ENCODE results near the gene C10orf67.
"Not testable (repeated sequence)": the region's sequence is repeated elsewhere in the genome, so short reads cannot be mapped to it uniquely, and the experiment has no call there.

C10orf67 gene

DNA sequence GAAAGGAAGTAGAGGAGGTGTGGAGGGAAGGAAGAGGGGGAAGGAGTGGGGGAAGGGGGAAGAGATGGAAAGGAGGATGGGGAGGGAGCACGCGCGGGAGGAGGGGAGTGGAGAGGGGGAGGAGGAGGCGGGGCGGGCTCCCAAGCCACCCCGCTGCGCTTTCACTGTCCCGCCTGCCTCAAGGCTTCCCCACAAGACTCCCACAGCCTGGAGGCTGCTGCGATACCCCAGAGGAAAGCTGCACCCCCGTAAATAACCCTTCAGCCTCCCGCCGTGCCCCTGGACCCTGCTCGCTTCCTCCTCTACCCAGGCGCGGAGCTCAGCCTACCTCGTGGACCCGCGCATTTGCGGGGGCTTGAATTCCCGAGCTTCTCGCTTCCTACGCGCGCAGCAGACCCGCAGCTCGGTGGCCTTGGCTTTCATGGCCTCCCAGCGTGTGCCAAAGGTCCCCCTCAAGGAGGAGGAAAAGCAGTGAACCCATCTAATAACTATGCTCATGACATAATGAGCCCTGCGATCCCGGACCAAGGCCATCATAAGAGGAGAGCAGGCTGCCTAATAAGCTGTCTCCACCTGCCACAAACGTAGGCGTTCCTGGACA is at the start of gene C10orf67:
Gene C10orf67 (minus strand): TSS at position 557 of the 601 bp plus-strand sequence. CDS start 23 bp downstream, at position 534.
- no peak for FAIRE-seq

DNA sequence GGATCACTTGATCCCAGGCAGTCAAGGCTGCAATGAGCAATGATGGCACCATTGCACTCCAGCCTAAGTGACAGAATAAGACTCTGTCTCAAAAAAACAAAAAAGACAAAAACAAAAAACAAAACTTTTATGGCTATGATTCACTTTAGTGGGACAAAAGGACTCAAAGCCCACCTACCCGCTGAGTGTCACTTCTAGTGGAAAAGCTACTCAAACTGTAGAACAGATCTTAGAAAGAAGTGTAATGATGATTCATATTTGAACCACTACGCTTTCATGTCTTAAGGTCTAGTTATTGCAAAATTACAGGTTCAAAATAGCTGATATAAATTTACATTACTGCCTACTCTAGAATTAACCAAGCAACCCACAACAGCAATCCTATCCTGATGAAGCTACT is 47.2 kb upstream of the C10orf67 start:
- FAIRE-seq, result no peak

DNA sequence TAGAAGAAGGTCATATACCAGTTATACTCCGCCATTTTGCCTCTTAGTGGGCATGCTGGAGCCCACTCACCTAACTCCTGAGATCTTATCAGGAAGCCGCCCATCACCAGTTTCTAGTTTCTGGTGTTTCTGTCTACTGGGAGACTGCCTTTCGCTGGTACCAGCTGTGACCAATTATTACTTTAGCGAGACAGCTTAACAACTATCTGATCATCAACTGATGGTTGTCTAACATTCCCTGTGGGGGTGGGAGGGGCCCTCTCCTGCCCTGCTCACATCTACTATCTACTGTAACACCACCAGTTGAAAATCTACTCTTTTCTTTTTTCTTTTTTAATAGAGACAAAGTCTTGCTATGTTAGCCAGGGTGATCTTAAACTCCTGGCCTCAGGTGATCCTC is 46.2 kb upstream of the C10orf67 start:
- no peak for FAIRE-seq

DNA sequence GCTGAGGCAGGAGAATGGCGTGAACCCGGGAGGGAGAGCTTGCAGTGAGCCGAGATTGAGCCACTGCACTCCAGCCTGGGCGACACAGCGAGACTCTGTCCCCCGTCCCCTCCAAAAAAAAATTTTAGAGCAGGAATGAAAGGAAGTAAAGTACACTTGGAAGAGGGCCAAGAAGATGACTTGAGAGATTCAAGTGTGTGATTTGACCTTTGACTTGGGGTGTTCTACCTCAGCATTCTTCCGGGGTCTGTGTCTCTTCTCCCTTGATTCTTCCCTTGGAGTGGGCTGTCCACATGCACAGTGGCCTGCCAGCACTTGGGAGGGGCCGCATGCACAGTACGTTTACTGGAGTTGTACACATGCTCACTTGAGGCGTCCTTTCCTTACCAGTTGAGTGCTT is 45.8 kb upstream of the C10orf67 start:
- not testable (repeated sequence) for FAIRE-seq

DNA sequence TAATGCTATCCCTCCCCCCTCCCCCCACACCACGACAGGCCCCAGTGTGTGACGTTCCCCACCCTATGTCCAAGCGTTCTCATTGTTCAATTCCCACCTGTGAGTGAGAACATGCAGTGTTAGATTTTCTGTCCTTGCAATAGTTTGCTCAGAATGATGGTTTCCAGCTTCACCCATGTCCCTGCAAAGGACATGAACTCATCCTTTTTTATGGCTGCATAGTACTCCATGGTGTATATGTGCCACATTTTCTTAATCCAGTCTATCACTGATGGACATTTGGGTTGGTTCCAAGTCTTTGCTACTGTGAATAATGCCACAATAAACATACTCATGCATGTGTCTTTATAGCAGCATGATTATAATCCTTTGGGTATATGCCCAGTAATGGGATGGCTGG is 42.9 kb upstream of the C10orf67 start:
- FAIRE-seq, result not testable (repeated sequence)

DNA sequence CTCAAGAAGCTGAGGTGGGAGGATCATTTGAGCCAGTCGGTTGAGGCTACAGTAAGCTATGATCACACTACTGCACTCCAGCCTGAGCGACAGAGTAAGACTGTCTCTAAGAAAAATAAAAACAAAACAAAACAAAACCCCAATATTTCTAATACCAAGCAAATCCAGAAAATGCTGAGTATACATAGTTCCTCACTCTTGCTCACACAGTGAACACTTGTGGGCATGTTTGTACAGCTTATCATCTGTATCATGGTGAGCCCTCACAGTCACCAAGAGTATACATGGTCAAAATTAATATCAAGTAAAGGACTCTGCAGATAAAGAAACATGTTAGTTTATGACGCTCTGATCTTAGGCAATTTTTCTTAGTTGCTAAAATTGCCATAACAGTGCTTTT is 41.5 kb upstream of the C10orf67 start:
- FAIRE-seq, result no peak

DNA sequence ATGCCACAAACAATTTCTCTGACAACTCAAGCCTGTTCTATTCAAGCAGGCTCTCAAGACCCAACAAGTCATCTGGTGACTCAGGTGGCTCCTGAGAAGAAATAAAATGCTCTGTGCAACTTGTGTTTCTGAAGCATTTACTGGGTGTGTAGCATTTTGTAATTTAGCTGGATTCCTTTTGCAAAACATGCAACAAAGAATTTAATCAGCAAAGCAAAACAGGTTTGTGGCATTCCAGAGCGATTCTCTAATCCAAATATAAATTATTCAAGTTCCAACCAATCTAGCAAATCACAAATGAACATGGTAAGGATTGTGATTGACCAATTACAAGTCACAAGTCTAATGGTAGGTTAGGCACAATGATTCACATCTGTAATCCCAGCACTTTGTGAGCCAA is 39.8 kb upstream of the C10orf67 start:
- FAIRE-seq, result no peak

DNA sequence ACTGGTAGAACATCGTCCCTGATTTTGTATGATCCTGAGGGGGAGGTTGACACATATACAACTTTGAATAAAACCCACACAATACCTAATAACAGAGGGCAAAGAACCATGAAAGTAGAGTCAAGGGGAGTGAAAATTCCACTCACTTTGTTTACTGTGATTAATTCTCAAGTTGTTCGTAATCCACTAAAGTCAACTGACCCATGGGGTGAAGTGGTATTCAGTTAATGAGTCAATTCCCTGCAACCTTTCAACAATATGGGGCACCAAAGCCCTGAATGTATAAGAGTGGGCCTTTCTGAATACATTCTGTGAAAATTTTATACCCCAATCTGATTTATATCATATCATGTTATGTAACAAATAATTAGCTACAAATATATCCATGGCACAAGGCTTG is 39.0 kb upstream of the C10orf67 start:
- FAIRE-seq, result no peak

DNA sequence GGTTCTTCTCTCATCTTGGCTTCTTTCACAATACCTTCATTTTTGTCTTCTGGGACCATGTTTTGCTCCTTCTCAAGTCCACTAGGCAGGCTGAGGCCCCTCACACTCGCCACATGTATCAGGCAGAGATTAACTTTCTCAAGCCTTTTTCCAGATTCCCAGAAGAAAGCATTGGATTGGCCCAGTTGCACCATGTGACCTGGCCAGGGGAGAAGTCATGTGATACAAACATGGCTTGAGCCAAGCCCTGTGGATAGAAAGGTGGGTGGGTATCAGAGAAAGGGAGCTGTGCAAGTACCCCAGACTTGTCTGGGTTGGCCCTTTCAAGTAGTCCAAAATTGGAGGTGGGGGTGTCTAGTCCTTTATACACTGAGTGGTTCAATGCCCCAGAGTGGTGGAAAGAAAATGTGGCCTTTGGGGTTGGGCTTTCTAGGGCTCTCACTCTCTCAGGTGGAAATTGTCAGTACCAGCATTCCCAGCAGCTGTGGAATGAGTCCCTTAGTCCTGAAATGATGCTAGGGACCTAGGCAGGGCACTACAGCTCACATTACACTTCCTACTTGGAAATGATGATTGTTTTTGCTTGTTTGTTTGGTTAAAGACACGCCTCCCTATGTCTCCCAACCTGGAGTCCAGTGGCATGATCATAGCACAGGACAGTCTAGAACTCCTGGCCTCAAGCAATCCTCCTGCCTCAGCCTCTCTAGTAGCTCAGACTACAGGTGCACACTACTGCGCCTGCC is 36.9 kb upstream of the C10orf67 start:
- FAIRE-seq, result no peak

DNA sequence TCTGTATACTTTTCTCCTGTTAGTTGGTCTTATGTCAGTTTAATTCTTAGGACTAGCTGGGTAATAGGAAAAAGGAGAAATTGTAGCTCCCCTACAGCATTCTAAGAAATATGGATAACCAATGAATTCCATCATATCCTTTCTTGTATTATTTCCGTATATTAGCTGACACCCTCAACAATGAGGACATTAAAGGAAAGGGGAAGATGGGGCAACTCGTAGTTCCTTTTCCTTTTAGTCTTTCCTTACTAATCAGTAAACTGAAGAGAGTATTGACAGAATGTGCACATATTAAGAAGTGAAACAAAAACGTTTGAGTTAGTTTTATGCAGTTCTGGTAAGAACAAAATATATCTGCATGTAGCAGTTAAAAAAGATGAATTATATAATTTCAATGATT is 35.1 kb upstream of the C10orf67 start:
- FAIRE-seq, result no peak

DNA sequence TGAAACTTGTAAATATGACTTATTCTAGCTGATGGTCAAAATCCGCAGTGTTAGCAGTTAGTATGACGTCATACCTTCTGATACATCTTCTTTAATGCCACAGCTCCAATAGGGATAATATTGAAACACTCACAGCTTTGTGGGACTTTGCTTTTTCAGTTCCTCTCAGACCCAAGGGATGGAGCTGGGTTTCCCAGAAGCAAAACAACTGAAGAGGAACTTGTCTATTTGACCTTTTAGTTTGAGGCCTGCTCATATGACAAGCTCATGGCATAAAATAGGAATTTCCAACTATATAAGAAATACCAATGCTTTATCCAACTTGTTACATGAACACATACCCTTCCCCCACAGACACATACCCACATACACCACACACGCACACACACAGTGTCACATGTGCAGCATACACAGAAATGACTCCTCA is 31.6 kb upstream of the C10orf67 start:
- no peak for FAIRE-seq

DNA sequence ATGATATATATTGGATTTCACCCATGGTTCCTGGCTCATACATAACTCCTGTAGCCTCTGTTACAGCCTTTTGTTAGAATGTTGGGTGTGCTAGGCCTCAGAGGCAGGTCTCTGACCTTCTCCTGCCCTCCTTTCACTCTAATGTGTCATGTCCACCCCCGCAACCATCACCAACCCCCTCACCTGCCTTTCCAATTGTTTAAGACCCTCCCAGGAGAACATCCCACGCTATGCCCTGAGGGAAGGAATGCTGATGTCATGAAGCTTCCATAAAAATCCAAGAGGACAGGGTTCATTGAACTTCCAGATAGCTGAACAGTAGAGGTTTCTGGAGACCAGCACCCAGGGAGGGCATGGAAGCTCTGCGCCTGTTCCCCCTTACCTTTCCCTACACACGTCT is 30.8 kb upstream of the C10orf67 start:
- FAIRE-seq, result no peak

DNA sequence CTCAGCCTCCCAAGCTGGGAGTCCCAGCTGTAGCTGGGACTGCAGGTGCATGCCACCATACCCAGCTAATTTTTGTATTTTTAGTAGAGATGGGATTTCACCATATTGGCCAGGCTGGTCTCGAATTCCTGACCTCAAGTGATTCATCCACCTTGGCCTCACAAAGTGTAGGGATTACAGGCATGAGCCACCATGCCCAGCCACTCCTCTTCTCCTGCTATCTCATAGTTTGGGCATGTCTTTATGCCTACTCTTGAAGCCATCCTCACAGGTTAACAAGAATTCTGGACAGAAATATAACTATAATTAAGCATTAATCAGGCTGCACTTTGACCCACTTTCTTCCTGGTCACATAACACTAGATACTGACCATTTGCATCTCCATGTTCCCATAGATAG is 28.6 kb upstream of the C10orf67 start:
- no peak for FAIRE-seq

DNA sequence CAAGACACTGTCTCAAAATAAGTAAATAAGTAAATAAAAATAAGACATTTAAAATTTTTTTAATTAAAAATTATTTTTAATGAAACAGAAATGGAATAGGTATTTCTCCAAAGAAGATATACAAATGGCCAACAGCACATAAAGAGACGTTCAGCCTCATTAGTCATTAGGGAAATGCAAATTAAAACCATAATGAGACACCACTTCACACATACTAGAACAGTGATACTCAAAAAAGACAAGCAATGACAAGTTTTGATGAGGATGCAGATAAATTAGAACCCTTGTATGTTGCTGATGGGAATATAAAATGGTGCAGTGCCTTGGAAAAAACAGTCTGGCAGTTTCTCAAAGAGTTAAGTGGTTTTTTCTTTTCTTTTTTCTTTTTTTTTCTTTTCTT is 26.5 kb upstream of the C10orf67 start:
- FAIRE-seq, result no peak

DNA sequence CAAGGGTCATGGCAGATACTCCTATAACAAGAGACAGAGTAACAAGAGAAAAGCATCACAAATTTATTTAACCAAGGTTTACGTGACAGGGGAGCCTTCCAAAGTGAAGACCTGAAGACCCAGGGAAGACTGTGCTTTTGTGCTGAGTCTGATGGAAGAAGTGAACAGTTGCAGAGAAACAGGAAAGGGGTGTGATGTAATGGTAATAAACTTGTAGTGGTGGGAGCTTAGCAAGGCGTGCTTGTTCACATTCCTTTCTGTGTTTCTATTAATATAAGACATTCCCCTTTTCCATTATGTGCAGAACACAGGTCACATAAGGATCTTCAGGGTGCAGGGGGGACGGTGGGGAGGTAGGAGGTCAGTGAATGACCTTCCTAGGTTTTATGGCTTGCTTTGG is 25.5 kb upstream of the C10orf67 start:
- FAIRE-seq, result no peak

DNA sequence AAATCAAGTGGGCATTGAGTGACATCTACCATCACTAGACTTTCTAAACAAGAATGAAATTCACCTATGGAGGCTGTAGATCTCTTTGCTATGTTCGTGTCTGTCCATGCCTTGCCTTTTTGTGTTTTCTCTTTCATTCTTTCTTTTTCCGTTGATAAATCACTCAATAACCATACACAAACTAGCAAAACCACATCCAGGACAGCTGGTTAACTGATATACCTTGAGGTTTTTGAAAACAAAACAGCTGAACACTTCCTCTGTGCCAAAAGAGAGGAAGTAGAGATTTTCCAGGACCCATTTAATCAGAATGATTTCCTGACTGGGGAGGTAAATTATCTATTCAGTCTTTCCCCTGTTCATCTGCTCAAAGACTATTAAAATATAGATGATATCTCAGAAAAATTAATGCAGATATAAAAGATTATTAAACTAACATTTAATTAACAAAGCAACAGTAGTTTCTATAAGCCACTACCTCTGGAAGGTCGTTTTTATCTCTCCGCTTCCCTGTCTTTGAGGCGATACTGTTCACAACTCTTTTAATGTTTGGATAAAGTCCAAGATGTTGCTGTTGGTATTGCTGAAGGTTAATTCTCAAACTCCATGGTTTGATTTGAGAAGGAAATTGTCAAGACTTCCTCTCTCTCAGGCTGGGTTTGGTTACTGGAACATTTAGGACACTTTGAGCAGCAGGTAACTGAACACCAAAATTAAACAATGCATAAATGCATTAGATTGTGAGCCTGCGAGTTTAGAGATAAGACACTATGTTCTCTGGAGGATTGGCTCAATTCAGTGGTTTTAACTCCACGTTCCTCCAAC is 24.4 kb upstream of the C10orf67 start:
- FAIRE-seq, result no peak

DNA sequence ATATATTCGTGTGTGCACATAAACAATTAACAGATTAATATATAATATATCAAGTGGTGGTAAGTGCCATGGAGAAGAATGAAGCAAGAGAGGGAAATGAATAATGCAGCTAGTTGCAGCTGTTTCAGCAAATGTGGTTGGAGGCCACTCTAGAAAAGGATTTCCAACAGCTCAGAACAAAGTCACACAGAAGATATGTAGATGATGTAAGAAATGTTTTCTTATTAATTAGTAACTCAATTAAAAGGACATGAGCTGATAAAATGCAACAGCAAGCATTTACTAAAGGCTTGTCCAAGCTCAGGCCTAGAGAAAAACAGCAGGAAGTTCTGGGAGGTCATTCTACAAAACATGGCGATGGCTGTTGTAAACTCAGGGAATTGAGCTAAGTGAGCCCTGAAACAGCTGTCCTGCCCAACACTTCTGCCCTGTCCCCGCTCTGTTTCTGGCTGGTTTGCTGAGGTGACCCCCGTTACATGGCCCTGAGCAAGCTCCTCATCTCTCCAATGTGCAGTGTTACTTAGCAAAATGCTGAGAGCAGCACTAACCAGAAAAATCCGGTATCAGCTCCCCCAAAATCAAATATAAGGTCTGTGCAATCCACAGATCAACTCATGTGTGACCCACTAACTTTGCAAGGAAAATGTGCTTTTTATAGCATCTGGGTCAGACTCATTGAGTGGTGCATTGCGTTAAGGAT is 23.4 kb upstream of the C10orf67 start:
- no peak for FAIRE-seq

DNA sequence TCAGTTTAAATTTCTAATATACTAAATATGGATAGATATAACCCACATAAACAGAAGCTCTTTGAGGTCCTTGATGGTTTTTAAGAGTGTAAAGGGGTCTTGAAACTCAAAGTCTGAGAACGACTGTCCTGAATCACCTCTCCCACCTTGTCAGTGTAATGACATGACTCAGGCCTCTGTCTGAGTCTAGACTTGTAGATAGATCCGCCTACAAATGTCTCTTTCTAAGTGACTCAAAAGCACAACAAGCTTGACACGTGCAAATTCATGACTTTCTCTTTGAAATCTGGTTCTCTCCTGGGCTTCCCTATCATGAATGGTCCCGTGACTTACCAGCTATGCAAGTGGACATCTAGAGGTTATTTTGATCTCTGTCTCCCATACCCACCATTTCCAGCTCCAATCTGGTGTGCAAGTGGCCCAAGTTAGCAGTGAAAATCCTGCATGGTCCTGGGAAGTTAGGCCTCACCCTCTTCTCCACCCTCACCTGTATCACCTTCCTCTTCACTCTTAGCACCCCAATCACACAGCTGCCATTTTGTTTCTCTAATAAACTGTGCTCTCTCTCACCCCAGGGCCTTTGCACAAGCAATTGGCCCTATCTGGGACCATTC is 20.9 kb upstream of the C10orf67 start:
- not testable (repeated sequence) for FAIRE-seq

DNA sequence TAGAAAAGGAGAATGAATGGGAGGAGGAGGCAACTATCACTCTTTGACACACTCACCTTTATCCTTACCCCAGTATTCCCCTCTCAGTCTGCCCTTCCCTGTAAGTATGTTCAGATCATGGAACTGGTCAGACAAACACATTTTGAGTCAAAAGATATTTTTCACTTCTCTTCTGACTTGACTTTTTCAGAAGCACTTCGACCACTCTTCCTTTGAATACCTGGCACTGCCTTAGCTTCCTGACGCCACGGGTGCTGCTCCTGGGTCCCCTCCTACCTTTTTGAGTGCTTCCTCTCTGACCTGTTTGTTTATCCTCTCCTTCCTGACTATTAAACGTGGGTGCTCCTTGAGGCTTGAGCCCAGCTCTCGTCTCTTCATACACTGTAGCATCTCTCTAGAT is 19.8 kb upstream of the C10orf67 start:
- no peak for FAIRE-seq

DNA sequence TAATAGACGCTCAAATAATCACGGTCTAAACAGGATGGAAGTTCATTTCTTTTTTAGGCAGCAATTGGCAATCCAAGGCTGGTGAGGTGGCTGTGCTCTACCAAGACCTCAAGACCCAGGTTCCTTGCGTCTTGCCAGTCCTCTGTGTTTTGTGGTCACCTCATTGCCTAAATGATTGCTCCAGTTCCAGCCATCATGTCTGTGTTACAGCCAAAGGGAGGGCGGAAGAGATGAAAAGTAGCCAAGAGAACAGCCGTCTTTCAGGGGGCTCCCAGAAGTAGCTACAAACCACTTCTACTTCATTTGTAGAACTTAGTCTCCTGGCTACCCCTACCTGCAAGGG is 19.2 kb upstream of the C10orf67 start:
- FAIRE-seq, result no peak

DNA sequence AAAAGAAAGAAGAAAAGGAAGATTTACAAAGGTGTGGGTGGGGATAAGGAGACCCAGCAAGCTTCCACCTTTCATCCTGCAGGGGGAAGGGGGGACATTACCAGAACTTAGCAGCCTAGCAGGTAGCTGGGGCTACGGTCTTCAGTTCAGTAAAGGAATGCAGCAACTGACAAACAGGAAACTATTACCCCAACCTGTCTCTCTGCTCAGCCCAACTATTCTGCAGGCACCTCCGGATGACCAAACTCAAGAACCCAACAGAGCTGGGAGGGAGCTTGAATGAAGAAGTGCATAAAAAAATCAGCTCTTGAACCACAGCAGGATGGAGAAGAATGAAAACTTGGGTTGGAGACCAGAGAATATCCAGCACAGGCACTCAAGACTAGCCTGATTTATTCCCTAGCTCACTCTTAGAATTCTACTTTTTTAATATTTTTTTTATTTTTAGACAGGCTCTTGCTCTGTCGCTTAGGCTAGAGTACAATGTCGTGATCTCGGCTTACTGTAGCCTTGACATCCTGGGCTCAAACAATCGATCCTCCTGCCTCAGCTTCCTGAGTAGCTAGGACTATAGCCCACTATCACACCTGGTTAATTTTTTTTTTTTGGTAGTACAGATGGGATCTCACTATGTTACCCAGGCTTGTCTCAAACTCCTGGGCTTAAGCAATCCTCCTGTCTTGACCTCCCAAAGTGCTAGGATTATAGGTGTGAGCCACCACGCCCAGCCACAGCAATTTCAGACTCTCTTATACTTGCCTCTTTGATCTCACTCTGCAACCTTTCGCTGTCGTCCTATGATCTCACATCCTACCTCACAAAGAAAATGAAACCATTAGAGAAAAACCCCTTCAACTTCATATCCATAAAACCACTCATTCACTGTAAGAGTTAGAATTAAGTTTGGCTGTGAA is 18.5 kb upstream of the C10orf67 start:
- no peak for FAIRE-seq
